HG03442 (cell line): ENCODE results near the gene KPNB1.
"Not testable (repeated sequence)": the region's sequence is repeated elsewhere in the genome, so short reads cannot be mapped to it uniquely, and the experiment has no call there.

Source experiments
- ATAC-seq: cut with Tn5 transposase; IDR thresholded peaks from one replicate; pipeline ENCODE4 v1.9.1; 2021; ENCODE audit warnings: mild to moderate bottlenecking, moderate library complexity; ENCODE audit not compliant: unreplicated experiment

Gene KPNB1

DNA sequence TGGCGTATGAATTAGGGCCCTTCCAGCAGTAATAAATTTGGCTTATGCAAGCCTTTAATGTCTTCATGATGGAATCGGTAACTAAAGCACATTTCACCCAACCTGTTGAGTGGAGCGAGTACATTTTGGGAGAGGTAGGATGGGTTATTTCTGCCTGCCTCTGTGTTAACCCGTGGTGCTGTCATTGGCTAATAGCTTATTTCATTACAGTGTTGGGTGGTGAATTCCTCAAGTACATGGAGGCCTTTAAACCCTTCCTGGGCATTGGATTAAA lies 26.4 kb downstream of the KPNB1 start:
- no peak for ATAC-seq

DNA sequence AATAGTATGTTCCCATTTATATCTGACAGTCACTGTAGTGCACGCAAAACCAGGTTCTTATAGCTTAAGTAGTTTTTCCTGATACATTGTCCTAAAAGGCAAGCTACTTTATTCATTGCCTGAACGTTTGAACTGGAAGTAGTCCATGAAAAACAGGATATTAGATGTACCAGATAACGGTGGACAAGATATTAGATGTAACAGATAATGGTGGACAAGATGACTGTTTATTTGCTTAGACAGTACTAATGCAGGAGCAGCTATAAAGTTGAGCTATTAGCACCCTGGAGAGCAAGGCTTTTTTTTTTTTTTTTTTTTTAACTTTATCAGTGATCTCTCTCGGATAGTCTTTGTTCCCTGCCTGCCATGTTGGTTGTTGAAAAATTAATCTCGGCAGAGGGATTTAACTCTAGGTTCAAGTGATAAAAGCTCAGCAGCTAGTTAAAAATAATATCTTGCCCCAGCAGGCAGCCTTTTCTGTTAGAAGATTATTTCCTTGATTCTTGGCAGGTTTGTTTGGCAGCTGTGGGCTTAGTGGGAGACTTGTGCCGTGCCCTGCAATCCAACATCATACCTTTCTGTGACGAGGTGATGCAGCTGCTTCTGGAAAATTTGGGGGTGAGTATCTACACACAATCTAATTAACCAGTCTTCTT lies 26.9 kb downstream of the KPNB1 start:
- no peak for ATAC-seq

DNA sequence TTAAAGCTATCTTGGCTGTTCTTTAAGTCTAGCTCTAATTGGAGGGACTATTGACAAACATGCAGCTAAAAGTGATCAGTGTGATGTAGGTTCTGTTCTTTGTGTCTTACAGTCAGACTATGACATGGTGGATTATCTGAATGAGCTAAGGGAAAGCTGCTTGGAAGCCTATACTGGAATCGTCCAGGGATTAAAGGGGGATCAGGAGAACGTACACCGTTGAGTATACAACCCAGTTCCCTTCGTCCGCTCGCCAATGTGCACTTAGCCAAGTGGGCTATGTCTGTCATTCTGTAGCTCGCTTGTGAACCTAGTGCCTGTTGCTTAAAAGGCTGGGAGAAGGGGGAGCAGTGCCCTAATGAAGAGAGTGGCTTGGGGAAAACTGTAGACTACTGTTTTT lies 28.5 kb downstream of the KPNB1 start:
- no peak for ATAC-seq

DNA sequence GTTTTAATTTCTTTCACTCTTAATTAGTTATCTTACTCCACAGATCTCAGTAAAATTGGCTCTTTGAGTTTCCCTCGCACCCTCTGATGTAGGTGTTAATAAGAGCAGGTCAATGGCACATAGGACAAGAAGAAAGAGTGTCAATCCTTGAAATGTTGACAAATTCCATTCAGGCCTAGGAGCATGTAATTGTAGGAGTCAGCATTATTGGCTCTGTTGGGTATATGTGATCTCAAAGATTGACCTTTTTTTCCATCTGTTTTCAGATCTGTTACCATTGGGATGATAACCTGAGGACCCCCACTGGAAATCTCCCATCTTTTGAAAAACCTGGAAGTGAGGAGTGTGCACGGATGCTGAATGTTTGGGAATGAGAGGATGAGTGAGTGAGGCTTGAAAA lies 32.4 kb downstream of the KPNB1 start:
- no peak for ATAC-seq

GRCh38 chr17:47682727-47683126 lies 33.0 kb downstream of the KPNB1 start:
- ATAC-seq = not testable (repeated sequence)

DNA sequence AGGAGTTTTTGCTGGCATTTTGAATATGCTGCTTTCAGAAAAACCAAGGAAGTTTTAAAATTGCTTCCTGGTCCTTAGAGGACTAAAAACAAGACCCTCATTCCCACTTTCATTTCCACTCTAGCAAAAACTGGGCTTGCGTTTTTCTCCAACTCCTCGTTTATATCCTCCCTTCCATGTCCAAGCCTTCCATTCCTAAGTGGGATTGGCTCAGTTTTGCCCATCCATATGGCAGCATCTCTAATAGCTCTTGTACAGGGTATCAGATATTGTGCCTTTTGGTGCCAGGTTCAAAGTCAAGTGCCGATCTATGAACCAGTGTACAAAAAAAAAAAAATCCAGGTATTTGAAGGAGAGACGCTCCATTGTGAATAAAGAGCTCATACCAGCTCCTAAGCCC lies 34.3 kb downstream of the KPNB1 start:
- no peak for ATAC-seq

DNA sequence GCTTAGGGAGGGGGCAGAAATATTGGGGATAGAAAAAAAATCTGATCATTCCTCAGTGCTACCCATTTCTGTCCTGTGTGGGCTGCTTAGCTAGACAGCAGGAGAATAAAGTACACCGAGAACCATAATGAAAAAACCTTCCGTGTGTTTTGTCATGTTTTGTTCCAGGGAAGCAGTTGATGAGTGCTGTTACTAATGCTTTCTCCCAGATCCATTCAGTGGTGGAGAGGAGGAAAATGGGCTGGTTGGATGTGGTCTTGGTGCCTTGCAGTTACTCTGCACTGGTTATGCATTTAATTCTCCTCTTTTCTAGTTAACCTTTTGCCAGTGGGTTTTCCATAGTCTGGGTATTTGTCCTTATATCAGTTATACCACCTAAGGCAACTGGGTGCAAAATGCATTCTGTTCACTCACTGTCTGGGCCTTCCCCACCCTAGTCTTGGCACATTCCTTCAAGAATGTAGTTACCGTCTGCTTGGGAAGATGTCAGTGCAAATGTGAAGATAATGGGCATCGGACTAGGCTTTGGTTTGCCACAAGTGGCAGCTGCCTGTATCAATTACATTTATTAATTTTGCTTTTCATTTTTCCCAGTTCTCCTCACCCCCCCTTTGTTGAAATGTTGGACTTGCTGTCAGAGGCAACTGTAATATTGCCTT lies 34.9 kb downstream of the KPNB1 start:
- no peak for ATAC-seq

- ATAC-seq = no peak
These were observed 36.0 kb downstream of the KPNB1 start for GRCh38 chr17:47685556-47686275.

- no peak for ATAC-seq
These were observed 36.5 kb downstream of the KPNB1 start for GRCh38 chr17:47686276-47686635.

GRCh38 chr17:47686664-47687327 lies 37.1 kb downstream of the KPNB1 start:
- no peak for ATAC-seq

DNA sequence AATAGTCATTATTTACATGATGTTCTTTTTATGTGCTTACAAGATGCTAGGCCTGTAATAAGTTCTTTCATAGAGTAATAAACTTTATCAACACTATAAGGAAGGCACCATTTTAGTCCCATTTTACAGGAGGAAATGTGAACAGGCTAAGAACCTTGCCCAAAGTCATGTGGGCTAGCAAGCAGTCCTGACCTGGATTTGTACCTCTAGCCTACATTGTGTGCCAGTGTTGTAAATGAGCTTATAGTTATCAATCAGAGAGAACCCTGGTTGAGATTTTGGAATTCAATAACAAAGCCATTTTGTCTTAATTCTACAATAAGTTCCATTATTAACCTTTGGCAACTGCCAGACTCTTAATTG lies 37.6 kb downstream of the KPNB1 start:
- ATAC-seq = no peak

DNA sequence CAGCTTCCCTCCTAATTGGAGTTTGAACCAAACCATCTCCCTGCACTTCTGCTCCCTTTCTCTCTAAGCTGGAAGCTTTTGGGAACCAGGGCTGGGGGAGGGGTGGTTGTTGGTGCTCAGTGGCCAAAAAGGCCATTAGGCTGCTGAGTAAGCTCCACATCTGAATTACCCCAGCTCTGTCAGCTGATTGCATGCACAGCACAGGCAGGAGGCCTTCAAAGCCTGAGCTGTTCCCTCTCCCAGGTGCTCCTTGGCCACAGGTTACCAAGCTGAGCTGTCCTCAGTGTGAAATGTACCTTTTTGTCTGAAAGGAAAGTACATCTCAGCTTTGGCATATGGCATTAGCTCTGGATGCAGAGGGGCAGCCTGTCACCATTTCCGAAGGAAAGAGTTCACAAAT lies 38.0 kb downstream of the KPNB1 start:
- ATAC-seq = no peak

- no peak for ATAC-seq
These were observed 40.4 kb downstream of the KPNB1 start for GRCh38 chr17:47690121-47690520.

DNA sequence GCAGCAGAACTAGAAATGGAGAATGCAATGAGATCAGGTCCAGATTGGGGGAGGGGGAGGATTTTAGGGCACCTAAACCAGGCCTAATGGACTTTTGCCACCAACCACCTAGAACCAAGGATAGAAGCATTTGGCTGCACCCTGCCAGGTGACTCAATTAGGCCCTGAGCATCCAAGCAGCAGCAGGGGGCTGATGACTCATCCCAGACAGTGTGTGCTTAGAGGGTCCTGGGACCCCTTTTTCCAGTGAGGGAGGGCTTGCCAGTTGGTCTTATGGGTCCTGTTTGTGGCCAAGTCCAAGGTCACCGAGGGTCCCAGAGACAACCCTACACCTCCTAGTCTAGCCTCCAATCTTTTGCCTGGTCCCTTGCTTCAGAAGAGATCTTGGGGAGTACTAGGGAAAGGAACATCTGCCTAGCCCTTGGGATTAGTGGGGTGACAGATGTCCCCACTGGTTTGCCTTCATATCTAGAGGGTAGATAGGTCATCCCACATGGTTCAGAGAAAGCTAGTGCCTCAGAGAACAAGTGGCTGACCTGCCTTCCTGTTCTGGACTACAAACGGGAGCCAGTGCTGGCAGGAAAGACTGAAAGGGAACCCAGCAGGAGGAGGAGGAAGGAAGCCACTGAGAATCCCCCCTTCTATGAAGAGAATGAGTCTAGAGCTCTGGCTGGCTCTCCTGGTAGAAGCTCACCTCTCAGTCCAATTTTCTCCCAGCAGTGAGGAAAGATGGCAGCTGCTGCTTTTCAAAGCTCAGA lies 42.6 kb downstream of the KPNB1 start:
- ATAC-seq = no peak

GRCh38 chr17:47692895-47693730 lies 43.4 kb downstream of the KPNB1 start:
- ATAC-seq = no peak

- no peak for ATAC-seq
These were observed 44.2 kb downstream of the KPNB1 start, which contains the start of gene TBKBP1 for GRCh38 chr17:47693731-47694580. TSS of gene TBKBP1 (plus strand) at chr17:47694161. CDS start at chr17:47696113, 1,952 bp downstream.

DNA sequence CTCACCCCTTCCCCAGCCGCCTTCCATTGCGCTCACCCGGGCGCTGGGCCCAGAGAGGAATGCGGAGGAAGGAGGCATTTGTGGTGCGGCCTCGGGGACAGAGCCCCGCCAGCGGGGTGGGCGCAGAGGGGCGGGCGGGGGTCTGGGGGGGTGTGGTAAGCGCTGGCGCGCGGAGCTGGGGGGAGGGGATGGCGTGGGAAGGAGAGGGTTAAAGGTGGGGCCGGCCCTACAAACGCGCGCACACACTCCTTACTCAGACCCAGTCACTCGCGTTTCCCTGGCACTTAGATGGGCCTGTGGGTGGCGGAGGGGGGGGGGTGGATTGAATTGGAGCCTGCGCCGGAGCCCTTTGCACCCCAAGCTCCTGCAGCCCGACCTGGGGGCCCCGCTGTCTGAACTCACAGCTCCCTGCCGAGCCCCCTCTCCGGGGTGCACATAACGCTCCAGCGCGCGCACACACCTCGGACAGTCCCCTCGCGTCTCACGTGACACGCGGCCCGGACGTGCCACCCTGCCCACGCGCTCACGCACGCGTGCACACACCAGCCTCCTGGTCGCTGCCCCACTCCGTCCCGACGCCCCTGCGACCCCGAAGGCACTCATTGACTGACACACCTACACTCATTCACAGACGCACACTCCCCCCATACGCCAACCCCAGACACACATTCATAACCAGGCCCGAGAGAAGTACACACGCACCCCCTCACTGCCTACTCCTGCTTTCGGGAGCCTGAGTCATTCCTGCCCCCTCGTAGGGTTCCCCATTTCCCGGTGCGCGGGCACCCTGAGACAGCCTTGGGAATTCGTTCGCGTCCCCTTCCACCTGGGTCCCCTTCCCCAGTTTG lies 45.1 kb downstream of the KPNB1 start:
- no peak for ATAC-seq
